AG10803 (cell line): Measurements from ENCODE around the gene STK39.

Experiments used
- DNase-seq: peaks from one replicate; pipeline ENCODE4 v3.0.0; 2010; ENCODE audit warnings: low read depth
- H3K4me3 ChIP-seq: 2 replicates; pipeline ENCODE4 v1.5.1; 2011; ENCODE audit warnings: mild to moderate bottlenecking, low read length, control low read depth
- CTCF ChIP-seq: conservative IDR thresholded peaks from 2 replicates; pipeline ENCODE4 v1.5.1; 2011; ENCODE audit warnings: mild to moderate bottlenecking, low read length, control low read depth, inconsistent platforms

STK39 gene

DNA sequence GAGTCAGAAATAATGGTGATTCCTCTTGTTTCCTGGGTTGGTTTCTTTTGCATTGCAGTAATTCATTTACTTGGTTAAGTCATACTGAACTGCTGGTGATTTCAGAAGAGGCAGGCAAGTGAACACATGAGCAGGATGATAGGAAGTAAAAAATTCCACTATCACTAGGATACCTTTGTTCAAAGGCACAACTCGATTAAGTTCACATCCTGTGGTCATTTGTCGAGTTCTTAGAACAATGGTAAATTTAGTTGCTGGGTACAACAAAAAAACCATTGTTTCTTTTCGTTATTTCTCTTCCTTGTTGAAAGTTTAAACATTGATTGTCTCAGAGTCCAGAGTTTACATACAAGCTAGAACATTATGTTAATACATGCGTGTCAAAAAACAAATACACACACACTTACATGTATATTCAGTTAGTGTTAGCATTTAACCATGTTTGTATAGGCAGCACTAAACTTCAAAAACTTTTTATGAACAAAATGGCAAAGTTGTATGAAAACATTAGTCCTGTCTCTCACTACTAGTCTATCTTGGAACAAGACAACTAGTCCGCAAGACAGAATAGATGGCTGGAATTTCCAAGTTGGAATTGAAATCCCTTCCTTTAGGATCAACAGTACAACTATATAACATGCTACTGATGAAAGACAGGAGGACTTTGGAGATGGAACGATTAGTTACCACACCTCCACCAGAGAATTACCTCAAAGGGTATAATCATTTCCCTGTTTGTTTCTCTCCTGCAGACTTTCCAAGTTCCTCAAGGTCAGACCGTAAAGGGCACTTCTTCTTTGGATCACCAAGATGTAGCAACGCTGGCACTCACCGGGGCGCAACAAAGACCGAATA, 26.2 kb downstream of the STK39 start:
- TF ChIP-seq CTCF = no peak
- no peak overlapping the region for H3K4me3 ChIP-seq
- DNase-seq = no peak

DNA sequence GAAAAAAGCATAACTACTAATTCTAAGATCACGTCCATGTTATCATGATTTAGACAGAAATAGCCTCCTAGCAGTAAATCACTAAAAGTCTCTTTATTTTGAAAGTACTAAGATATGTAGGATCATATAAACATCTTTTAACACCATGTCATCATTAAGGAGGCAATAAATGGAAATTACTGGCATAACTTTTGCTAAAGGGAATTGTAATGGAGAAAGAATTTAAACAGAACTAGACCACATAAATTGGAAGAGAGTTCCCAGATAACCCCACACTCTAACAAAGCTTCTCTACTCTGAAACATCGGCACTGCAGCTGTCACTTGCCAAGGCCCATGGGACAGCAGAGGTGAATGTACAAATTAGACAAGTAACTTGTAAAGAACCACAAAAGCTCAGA, 29.5 kb downstream of the STK39 start:
- H3K4me3 ChIP-seq = no peak overlapping the region
- no peak for TF ChIP-seq CTCF
- DNase-seq = peak; percentile 34

DNA sequence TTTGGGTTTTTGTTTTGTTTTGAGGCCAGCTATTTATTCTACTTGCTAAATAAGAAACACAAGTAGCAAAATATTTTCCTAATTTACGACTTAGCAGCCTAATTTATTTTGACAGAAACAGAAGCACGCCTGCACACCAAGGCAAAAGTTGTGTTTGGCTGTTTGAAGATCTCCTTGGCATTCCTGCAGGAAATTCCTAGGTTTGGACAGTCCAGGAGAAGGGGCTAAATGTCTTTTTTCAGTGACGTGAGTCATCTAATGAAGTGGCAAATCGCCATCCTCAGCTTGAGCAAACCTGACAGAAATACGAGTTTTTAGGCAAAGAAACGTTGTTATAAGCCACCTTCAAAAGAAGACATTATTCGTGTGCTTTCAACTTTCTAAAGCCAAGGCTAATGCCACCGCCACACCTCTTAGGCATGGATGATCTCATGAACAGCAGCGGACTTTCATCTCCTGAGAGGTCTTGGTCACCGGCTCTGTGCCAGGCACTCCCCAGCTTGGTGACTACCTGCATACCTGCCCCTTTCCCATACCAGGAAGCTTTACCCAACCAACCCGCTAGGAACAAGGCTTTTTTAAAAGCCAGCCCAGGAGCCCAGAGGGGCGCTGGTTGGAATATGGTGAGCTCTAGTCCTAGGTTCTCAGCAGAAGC, 30.9 kb downstream of the STK39 start:
- no peak overlapping the region for H3K4me3 ChIP-seq
- TF ChIP-seq CTCF = no peak
- DNase-seq = peak; percentile 64

DNA sequence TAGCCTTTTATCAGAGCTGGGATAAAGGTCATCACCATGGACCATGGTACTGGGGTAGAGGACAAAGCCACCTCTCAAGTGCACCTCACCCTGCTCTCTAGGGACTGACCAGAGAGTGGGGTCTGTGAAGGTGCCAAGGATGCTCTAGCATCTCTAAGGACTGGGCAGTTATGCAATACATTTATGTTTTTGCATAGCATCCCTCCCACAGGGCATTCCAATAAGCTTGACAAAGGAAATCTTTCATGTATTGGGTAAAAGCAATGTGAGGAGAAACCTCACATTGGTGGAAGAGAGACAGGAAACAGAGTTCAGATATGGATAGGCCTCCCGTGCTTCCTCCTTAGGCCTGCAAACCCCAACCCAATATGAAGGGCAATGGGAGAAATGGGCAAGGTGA, 31.6 kb downstream of the STK39 start:
- peak; percentile 63 for DNase-seq
- no peak overlapping the region for H3K4me3 ChIP-seq
- no peak for TF ChIP-seq CTCF

GRCh38 chr2:168212866-168213265, 34.5 kb downstream of the STK39 start:
- no peak overlapping the region for H3K4me3 ChIP-seq
- TF ChIP-seq CTCF = no peak
- DNase-seq = peak; percentile 25

DNA sequence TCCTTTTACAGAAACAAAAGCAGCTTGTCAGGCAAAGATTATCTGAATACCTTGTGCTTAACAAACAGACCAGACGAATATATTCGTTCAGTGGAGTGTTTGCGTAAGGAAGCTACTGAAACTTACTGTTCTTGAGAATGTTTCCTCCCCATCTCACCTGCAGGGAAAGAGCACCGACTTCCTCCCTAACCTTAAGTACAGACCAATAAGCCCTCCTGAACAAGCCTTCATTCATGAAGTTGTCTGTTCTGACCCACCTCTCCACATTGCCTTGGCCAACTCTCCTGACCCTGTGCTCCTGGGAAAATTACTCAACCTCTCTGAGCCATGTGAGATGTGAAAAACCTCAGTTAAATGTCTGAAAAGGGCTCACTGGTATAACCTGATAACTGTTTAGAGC, 35.2 kb downstream of the STK39 start:
- no peak for DNase-seq
- no peak overlapping the region for H3K4me3 ChIP-seq
- no peak for TF ChIP-seq CTCF

DNA sequence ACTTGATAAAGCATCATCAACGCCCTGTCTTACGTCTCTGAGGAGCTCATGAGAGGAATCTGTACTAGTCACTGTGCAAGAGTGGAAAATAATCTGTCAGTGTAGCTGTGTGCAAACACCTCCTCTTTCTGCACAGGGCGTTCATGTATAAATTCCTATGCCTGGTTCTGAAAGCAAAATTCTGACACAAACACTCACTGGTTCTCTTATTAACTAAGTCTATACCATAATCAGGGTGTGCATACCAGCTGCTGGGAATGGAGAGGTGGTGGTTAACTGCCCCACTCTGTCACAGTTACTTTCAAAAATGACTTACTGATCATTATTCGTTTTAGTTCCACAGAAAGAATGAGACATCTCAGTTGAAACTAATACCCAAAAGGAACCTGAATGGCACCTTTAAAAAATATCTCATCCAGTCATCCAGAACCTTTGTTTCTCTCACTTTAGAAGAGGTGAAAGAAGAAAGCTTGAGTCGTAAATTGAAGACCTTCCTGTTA, 35.7 kb downstream of the STK39 start:
- H3K4me3 ChIP-seq = no peak overlapping the region
- no peak for TF ChIP-seq CTCF
- no peak for DNase-seq
